ENCODE results near the gene PAPSS2.

- TF ChIP-seq POLR2A (IDR thresholded peaks at IDR 0.05), result no peak
- TF ChIP-seq CTCF (IDR thresholded peaks at IDR 0.05), result no peak
Observed at GRCh38 chr10:87617503-87617902, 42.2 kb upstream of the PAPSS2 start.
